Neuronal stem cell (in vitro differentiated cells): ENCODE measurements around the gene SPRR2B.
"Not testable (repeated sequence)": the region's sequence is repeated elsewhere in the genome, so short reads cannot be mapped to it uniquely, and the experiment has no call there.

ENCODE experiments used
- DNase-seq: peaks from one replicate; pipeline ENCODE4 v3.0.0-alpha.2; 2013; ENCODE audit warnings: low spot score
- H2AFZ ChIP-seq: one replicate; pipeline ENCODE4 v1.6.1; 2013; ENCODE audit warnings: mild to moderate bottlenecking, low read length, inconsistent platforms
- H2AK5ac ChIP-seq: 2 replicates; pipeline ENCODE4 v1.6.1; 2013; ENCODE audit warnings: low read depth, mild to moderate bottlenecking, inconsistent platforms, low read length, moderate library complexity, mixed read lengths
- H2BK120ac ChIP-seq: 2 replicates; pipeline ENCODE4 v1.6.1; 2013; ENCODE audit warnings: low read depth, mild to moderate bottlenecking, inconsistent platforms, low read length, moderate library complexity, mixed read lengths
- H2BK12ac ChIP-seq: one replicate; pipeline ENCODE4 v1.6.1; 2013; ENCODE audit warnings: low read length, inconsistent platforms
- H2BK15ac ChIP-seq: 2 replicates; pipeline ENCODE4 v1.6.1; 2013; ENCODE audit warnings: mild to moderate bottlenecking, low read length, inconsistent platforms, mixed read lengths
- H2BK5ac ChIP-seq: one replicate; pipeline ENCODE4 v1.6.1; 2013; ENCODE audit warnings: inconsistent platforms, mild to moderate bottlenecking, low read length, moderate library complexity
- H3K14ac ChIP-seq: one replicate; pipeline ENCODE4 v1.6.1; 2013; ENCODE audit warnings: low read length, inconsistent platforms
- H3K18ac ChIP-seq: 2 replicates; pipeline ENCODE4 v1.6.1; 2013; ENCODE audit warnings: low read length, inconsistent platforms
- H3K23ac ChIP-seq: 2 replicates; pipeline ENCODE4 v1.6.1; 2013; ENCODE audit warnings: low read depth, mild to moderate bottlenecking, mixed read lengths, low read length, inconsistent platforms; ENCODE audit not compliant: poor library complexity
- H3K27ac ChIP-seq: replicated peaks from 3 replicates; pipeline ENCODE4 v1.5.1; 2013; ENCODE audit warnings: low read length, inconsistent platforms
- H3K27me3 ChIP-seq, 3 experiments: 2 replicates each; pipeline ENCODE4 v1.6.1; 2013; ENCODE audit warnings: low read length in 3 of 3, mild to moderate bottlenecking in 2 of 3, inconsistent platforms in 1 of 3, low read depth in 1 of 3, mixed read lengths in 1 of 3, moderate library complexity in 1 of 3; ENCODE audit not compliant: control insufficient read depth in 3 of 3, insufficient read depth in 3 of 3
- H3K36me3 ChIP-seq, 2 donors: replicated peaks in 1 of 2; 2 replicates each; pipeline ENCODE4 v1.6.1; 2013; ENCODE audit warnings: low read length in 2 of 2; ENCODE audit not compliant: control insufficient read depth in 2 of 2, insufficient read depth in 2 of 2
- H3K4ac ChIP-seq: 2 replicates; pipeline ENCODE4 v1.6.1; 2013; ENCODE audit warnings: inconsistent platforms, mild to moderate bottlenecking, low read length, moderate library complexity
- H3K4me1 ChIP-seq, 2 donors: 1 replicate in 1 of 2; 2 replicates in 1 of 2; pipeline ENCODE4 v1.6.1; 2013; ENCODE audit warnings: low read length in 2 of 2, low read depth in 1 of 2; ENCODE audit not compliant: control insufficient read depth in 2 of 2, insufficient read depth in 1 of 2
- H3K4me2 ChIP-seq: one replicate; pipeline ENCODE4 v1.6.1; 2013; ENCODE audit warnings: mild to moderate bottlenecking, low read length, inconsistent platforms; ENCODE audit not compliant: insufficient read depth, poor library complexity, severe bottlenecking
- H3K4me3 ChIP-seq, 2 donors: 2 replicates each; pipeline ENCODE4 v1.5.1; 2013; ENCODE audit warnings: low read length in 2 of 2, mild to moderate bottlenecking in 2 of 2, inconsistent platforms in 1 of 2, moderate library complexity in 1 of 2
- H3K79me1 ChIP-seq: one replicate; pipeline ENCODE4 v1.6.1; 2013; ENCODE audit warnings: low read depth, mild to moderate bottlenecking, inconsistent platforms, low read length, moderate library complexity
- H3K9ac ChIP-seq: one replicate; pipeline ENCODE4 v1.6.1; 2013; ENCODE audit warnings: mild to moderate bottlenecking, low read depth, low read length, inconsistent platforms; ENCODE audit not compliant: poor library complexity
- H3K9me3 ChIP-seq, 2 donors: replicated peaks in 1 of 2; 2 replicates each; pipeline versions ENCODE3 to v1.6.1; 2013; ENCODE audit warnings: low read length in 2 of 2, mild to moderate bottlenecking in 2 of 2, inconsistent platforms in 1 of 2, low read depth in 1 of 2, mixed read lengths in 1 of 2, moderate library complexity in 1 of 2; ENCODE audit not compliant: control insufficient read depth in 2 of 2, insufficient read depth in 1 of 2
- H4K8ac ChIP-seq: one replicate; pipeline ENCODE4 v1.6.1; 2013; ENCODE audit warnings: low read depth, mild to moderate bottlenecking, inconsistent platforms, low read length, moderate library complexity
- H4K91ac ChIP-seq: one replicate; pipeline ENCODE4 v1.6.1; 2013; ENCODE audit warnings: low read length, low read depth, mild to moderate bottlenecking, inconsistent platforms; ENCODE audit not compliant: poor library complexity
- WGBS, 2 donors: extraction: QIAGEN DNeasy Blood & Tissue Kit; methylation state at CpG; one replicate each; pipeline ENCODE4 v1.1.7; 2013; ENCODE audit warnings: missing lambda C conversion rate in 2 of 2, mixed read lengths in 1 of 2; ENCODE audit not compliant: insufficient read length in 2 of 2, insufficient replicate concordance in 1 of 2; ENCODE audit errors: extremely low coverage in 2 of 2; 5-methylcytosine and 5-hydroxymethylcytosine counted together

The SPRR2B gene

DNA sequence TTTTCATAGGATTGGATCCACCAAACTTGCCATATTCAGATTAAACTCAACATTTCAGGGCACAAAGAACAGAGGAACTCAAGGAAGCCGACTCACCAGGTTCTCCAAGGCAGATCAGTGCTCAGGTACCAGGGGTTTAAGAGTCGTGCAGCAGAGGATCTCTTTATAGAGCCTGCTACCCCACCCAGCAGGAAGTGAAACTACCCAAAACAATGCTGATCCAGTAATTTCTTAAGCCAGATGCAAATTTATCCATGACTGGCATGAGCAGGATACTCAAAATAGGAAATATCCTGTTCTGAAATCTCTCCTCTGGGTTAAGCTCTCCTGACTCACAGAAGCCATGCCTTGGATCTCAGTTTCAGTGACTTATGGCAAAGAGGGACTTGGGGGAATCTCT is 14.0 kb downstream of the SPRR2B start, which contains the start of gene SPRR2A:
Gene SPRR2A (minus strand): TSS at position 138 of the 400 bp plus-strand sequence. CDS start 777 bp downstream, outside the sequence.
- H2AFZ ChIP-seq: no peak within 1 kb of the TSS
- no CpG with 5 or more reads among the region's 2 CpGs for WGBS, 2 donors
- H4K91ac ChIP-seq: no peak within 1 kb of the TSS
- H3K4me1 ChIP-seq: no peaks in the 10 kb centered on the region
- H2BK120ac ChIP-seq: no peak within 1 kb of the TSS
- peaks cover 0 to 3% (median 0%) of the 10 kb centered on the region in 3 experiments for H3K27me3 ChIP-seq
- H3K27ac ChIP-seq: no peak within 1 kb of the TSS
- no peak within 1 kb of the TSS for H3K18ac ChIP-seq
- H3K23ac ChIP-seq: no peak within 1 kb of the TSS
- H2AK5ac ChIP-seq: no peak within 1 kb of the TSS
- H3K9ac ChIP-seq: no peak within 1 kb of the TSS
- H3K4me2 ChIP-seq: no peak within 1 kb of the TSS
- no peak for DNase-seq
- H2BK5ac ChIP-seq: no peak within 1 kb of the TSS
- H2BK12ac ChIP-seq: no peak within 1 kb of the TSS
- no peaks in the 10 kb centered on the region for H3K9me3 ChIP-seq
- H3K4me3 ChIP-seq: no peak within 1 kb of the TSS
- no peak within 1 kb of the TSS for H3K4ac ChIP-seq
- no peak within 1 kb of the TSS for H2BK15ac ChIP-seq
- no peak within 1 kb of the TSS for H4K8ac ChIP-seq
- no peaks in the 10 kb centered on the region for H3K79me1 ChIP-seq
- no peak within 1 kb of the TSS for H3K14ac ChIP-seq
- no peaks in the 10 kb centered on the region for H3K36me3 ChIP-seq

DNA sequence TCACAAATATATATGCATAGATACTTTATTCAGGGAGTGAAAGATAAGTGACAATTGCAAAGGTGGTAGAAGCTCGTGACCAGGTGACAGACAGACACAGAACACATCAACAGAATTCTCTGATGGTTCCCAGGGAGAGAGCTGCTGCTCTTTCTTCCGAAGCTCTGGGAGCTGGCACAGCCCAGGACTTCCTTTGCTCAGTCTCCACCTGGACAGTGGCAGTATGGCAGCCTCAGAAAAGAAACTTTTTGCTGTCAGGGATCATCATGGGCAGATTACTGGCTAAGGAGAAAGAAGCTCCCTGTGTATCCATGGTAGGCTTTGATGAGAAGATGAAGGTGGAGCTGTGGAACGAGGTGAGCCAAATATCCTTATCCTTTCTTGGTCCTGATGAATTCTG is 15.3 kb downstream of the SPRR2B start:
- not testable (repeated sequence) for H4K91ac ChIP-seq, H3K27me3 ChIP-seq, H2AK5ac ChIP-seq, H2AFZ ChIP-seq, H3K23ac ChIP-seq, H3K14ac ChIP-seq, H3K4ac ChIP-seq, H2BK15ac ChIP-seq, H3K27ac ChIP-seq, H2BK12ac ChIP-seq, H3K4me3 ChIP-seq, H2BK5ac ChIP-seq, H2BK120ac ChIP-seq, DNase-seq, H3K79me1 ChIP-seq, H4K8ac ChIP-seq, H3K9ac ChIP-seq, H3K4me2 ChIP-seq, H3K36me3 ChIP-seq, H3K9me3 ChIP-seq, H3K4me1 ChIP-seq, H3K18ac ChIP-seq
- WGBS, 2 donors: no CpG with 5 or more reads among the region's 3 CpGs

DNA sequence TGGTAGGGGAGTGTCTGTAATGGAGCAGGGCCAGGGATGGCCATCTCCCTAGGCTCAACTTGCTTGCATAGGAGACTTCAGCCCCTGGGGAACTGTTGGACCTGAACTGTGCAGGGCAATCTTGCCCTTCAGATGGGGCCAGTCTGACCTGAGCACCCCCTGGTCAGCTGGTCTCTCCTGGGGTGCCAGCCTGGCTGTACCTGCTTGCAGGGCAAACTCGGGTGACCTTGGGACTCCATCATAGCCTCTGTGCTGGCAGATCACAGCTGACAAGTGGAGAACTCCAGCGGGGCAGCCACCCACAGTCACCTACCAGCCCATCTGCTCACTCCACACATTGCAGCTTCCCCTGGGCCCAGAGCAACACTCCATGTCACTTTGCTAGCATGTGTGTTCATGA is 22.2 kb downstream of the SPRR2B start:
- no peak overlapping the region for H3K4ac ChIP-seq
- no peak for DNase-seq
- no peaks in the 10 kb centered on the region for H3K4me1 ChIP-seq
- no peak overlapping the region for H3K9ac ChIP-seq
- no peak overlapping the region for H3K18ac ChIP-seq
- H4K8ac ChIP-seq: no peak overlapping the region
- no peaks in the 10 kb centered on the region for H3K79me1 ChIP-seq
- H3K4me2 ChIP-seq: no peak overlapping the region
- H3K14ac ChIP-seq: peak overlapping the region; percentile 56
- H2BK5ac ChIP-seq: no peak overlapping the region
- H3K27me3 ChIP-seq: no peaks in the 10 kb centered on the region
- H2BK120ac ChIP-seq: no peak overlapping the region
- H3K36me3 ChIP-seq: no peaks in the 10 kb centered on the region
- no peaks in the 10 kb centered on the region for H3K9me3 ChIP-seq
- H3K4me3 ChIP-seq: peak overlapping the region in 1 of 2 donors; percentile 23
- H2AK5ac ChIP-seq: no peak overlapping the region
- H2AFZ ChIP-seq: no peak overlapping the region
- no peak overlapping the region for H2BK15ac ChIP-seq
- H3K27ac ChIP-seq: no peak overlapping the region
- H2BK12ac ChIP-seq: no peak overlapping the region
- no CpG with 5 or more reads among the region's 2 CpGs for WGBS, 2 donors
- no peak overlapping the region for H4K91ac ChIP-seq
- no peak overlapping the region for H3K23ac ChIP-seq

DNA sequence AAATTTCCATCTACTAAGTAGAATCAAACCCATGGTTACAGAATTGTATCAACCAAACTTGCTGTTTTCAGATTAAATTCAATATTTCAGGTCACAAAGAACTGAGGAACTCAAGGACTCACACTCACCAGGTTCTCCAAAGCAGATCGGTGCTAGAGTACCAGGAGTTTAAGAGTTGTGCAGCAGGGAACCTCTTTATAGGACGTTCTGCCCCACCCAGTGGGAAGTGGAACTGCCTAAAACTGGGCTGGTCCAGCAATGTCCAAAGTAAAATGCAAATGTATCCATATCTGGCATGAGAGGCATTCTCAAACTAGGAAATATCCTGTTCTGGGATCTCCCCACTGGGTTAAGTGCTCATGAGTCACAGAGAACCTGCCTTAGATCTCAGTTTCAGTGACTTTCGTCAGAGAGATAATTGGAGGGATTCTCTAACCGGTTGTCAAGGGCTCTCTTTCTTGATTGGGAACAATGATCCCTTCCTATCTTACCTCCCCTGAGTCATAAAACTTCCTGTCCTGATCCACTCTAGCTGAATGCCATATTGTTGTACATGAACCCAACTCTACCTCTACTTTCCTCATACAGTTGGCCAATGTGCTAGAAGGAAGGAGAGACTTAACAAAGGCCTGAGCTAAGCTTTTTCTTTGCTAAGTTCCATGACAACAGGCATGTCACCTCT is 30.3 kb downstream of the SPRR2B start, which contains the start of gene SPRR2D:
Gene SPRR2D (minus strand): TSS at position 171 of the 682 bp plus-strand sequence. CDS start 774 bp downstream, outside the sequence.
- Histone ChIP-seq H4K91ac (no peak within 1 kb of the TSS), H2AK5ac (no peak within 1 kb of the TSS), H3K4me3 (no peak within 1 kb of the TSS), H3K4me2 (no peak within 1 kb of the TSS), H3K36me3 (no peaks in the 10 kb centered on the region), H3K9ac (no peak within 1 kb of the TSS), H3K4me1 (no peaks in the 10 kb centered on the region), H3K9me3 (no peaks in the 10 kb centered on the region), H3K18ac (no peak within 1 kb of the TSS), H2BK120ac (no peak within 1 kb of the TSS), H2BK5ac (no peak within 1 kb of the TSS), H2AFZ (no peak within 1 kb of the TSS), H3K14ac (no peak within 1 kb of the TSS), H3K23ac (no peak within 1 kb of the TSS), H4K8ac (no peak within 1 kb of the TSS), H3K79me1 (no peaks in the 10 kb centered on the region), H2BK12ac (no peak within 1 kb of the TSS), H3K27ac (no peak within 1 kb of the TSS), H3K27me3 (no peaks in the 10 kb centered on the region), H3K4ac (no peak within 1 kb of the TSS), H2BK15ac (no peak within 1 kb of the TSS)
- WGBS, 2 donors: no CpG with 5 or more reads among the region's 4 CpGs
- no peak for DNase-seq
